Astrocyte (in vitro differentiated cells and primary cell): Measurements from ENCODE around the gene HSD17B3. TPM values are rescaled to one million over a fixed set of nuclear protein-coding genes. Genes with fewer than 3 reads are reported as not detected.

Experiments
- DNase-seq: peaks from one replicate; pipeline ENCODE4 v3.0.0-alpha.2; 2010; ENCODE audit warnings: low read depth
- FAIRE-seq: peaks from 2 replicates; lab custom pipeline; 2011; peaks lifted over from hg19 to GRCh38; lab: Jason Lieb, UNC
- H2AFZ ChIP-seq: 2 replicates; pipeline ENCODE4 v1.6.0; 2012; ENCODE audit warnings: low read depth, low read length, inconsistent platforms
- H3K27ac ChIP-seq: 2 replicates; pipeline ENCODE4 v1.5.1; 2011; ENCODE audit warnings: low read depth, low read length, inconsistent platforms
- H3K27me3 ChIP-seq: 2 replicates; pipeline ENCODE4 v1.6.0; 2011; ENCODE audit warnings: low read length, inconsistent platforms; ENCODE audit not compliant: insufficient read depth
- H3K36me3 ChIP-seq: 2 replicates; pipeline ENCODE4 v1.5.1; 2011; ENCODE audit warnings: low read length, inconsistent platforms; ENCODE audit not compliant: insufficient read depth
- H3K4me1 ChIP-seq: 2 replicates; pipeline ENCODE4 v1.5.1; 2011; ENCODE audit warnings: low read length, inconsistent platforms; ENCODE audit not compliant: insufficient read depth
- H3K4me2 ChIP-seq: 2 replicates; pipeline ENCODE4 v1.6.0; 2012; ENCODE audit warnings: low read length, inconsistent platforms
- H3K4me3 ChIP-seq: 2 replicates; pipeline ENCODE4 v1.5.1; 2011; ENCODE audit warnings: low read depth, mild to moderate bottlenecking, low read length, inconsistent platforms; ENCODE audit not compliant: insufficient read depth
- H3K79me2 ChIP-seq: 2 replicates; pipeline ENCODE4 v1.6.0; 2012; ENCODE audit warnings: mild to moderate bottlenecking, low read length, inconsistent platforms; ENCODE audit not compliant: insufficient read depth
- H3K9ac ChIP-seq: 2 replicates; pipeline ENCODE4 v1.6.0; 2012; ENCODE audit warnings: mild to moderate bottlenecking, low read length, inconsistent platforms
- H3K9me3 ChIP-seq: 2 replicates; pipeline ENCODE4 v1.5.1; 2012; ENCODE audit warnings: low read depth, mild to moderate bottlenecking, low read length, inconsistent platforms; ENCODE audit not compliant: insufficient read depth
- H4K20me1 ChIP-seq: 2 replicates; pipeline ENCODE4 v1.6.0; 2012; ENCODE audit warnings: low read length, inconsistent platforms; ENCODE audit not compliant: insufficient read depth
- H3K27ac Mint-ChIP-seq: one replicate; pipeline ENCODE4 v1.8.0; 2021; ENCODE audit warnings: mild to moderate bottlenecking, mixed read lengths; ENCODE audit not compliant: unreplicated experiment
- H3K27me3 Mint-ChIP-seq: one replicate; pipeline ENCODE4 v1.8.0; 2021; ENCODE audit warnings: low read depth, mixed read lengths; ENCODE audit not compliant: unreplicated experiment
- H3K36me3 Mint-ChIP-seq: one replicate; pipeline ENCODE4 v1.8.0; 2021; ENCODE audit warnings: low read depth, mixed read lengths; ENCODE audit not compliant: unreplicated experiment
- H3K4me1 Mint-ChIP-seq: one replicate; pipeline ENCODE4 v1.8.0; 2021; ENCODE audit warnings: low read depth, mixed read lengths; ENCODE audit not compliant: unreplicated experiment
- H3K4me3 Mint-ChIP-seq: one replicate; pipeline ENCODE4 v1.8.0; 2021; ENCODE audit warnings: mild to moderate bottlenecking, moderate library complexity, mixed read lengths; ENCODE audit not compliant: unreplicated experiment
- H3K9me3 Mint-ChIP-seq: one replicate; pipeline ENCODE4 v1.8.0; 2021; ENCODE audit warnings: mild to moderate bottlenecking, mixed read lengths; ENCODE audit not compliant: unreplicated experiment
- CTCF ChIP-seq: IDR thresholded peaks from 2 replicates; pipeline ENCODE4 v1.5.1; 2011; ENCODE audit warnings: low read depth, mild to moderate bottlenecking, inconsistent platforms, low read length, moderate library complexity; ENCODE audit not compliant: insufficient read depth
- EZH2 ChIP-seq: IDR thresholded peaks from 2 replicates; pipeline ENCODE4 v1.6.1; 2012; ENCODE audit warnings: mild to moderate bottlenecking, low read length, inconsistent platforms; ENCODE audit not compliant: insufficient read depth
- total RNA-seq: library from RNA; stranded (reverse); gene quantifications from 2 replicates; pipeline ENCODE4 v1.2.1, GENCODE V29; 2021

HSD17B3 gene
- total RNA-seq, 1 donor from 2014 or later, result not detected

GRCh38 chr9:96215841-96216240 lies 86.1 kb downstream of the HSD17B3 start:
- Histone ChIP-seq H3K9ac (no peak overlapping the region), H3K4me1 (peaks cover 5% of the 10 kb centered on the region), H3K79me2 (no peaks in the 10 kb centered on the region), H2AFZ (no peak overlapping the region), H3K4me3 (no peak overlapping the region), H3K36me3 (no peaks in the 10 kb centered on the region), H3K27me3 (peaks cover 46% of the 10 kb centered on the region), H3K9me3 (no peaks in the 10 kb centered on the region), H4K20me1 (no peaks in the 10 kb centered on the region), H3K4me2 (no peak overlapping the region), H3K27ac (no peak overlapping the region)
- peaks cover 31% of the 10 kb centered on the region for H3K27me3 Mint-ChIP-seq
- peaks cover 3% of the 10 kb centered on the region for H3K36me3 Mint-ChIP-seq
- H3K4me3 Mint-ChIP-seq, result no peak overlapping the region
- FAIRE-seq (no peak), DNase-seq (no peak)
- TF ChIP-seq EZH2, result no peak
- TF ChIP-seq CTCF, result no peak
- peaks cover 10% of the 10 kb centered on the region for H3K9me3 Mint-ChIP-seq
- no peak overlapping the region for H3K27ac Mint-ChIP-seq
- peaks cover 6% of the 10 kb centered on the region for H3K4me1 Mint-ChIP-seq

- Mint-ChIP-seq H3K27ac (no peak overlapping the region), H3K36me3 (peaks cover 3% of the 10 kb centered on the region), H3K4me1 (peaks cover 6% of the 10 kb centered on the region), H3K4me3 (no peak overlapping the region), H3K27me3 (peaks cover 33% of the 10 kb centered on the region), H3K9me3 (peaks cover 12% of the 10 kb centered on the region)
- H3K9ac ChIP-seq, result no peak overlapping the region
- no peak overlapping the region for H3K4me2 ChIP-seq
- no peaks in the 10 kb centered on the region for H3K79me2 ChIP-seq
- no peak overlapping the region for H3K27ac ChIP-seq
- FAIRE-seq (no peak), DNase-seq (no peak)
- no peaks in the 10 kb centered on the region for H3K9me3 ChIP-seq
- peaks cover 46% of the 10 kb centered on the region for H3K27me3 ChIP-seq
- H4K20me1 ChIP-seq, result no peaks in the 10 kb centered on the region
- peaks cover 5% of the 10 kb centered on the region for H3K4me1 ChIP-seq
- no peak overlapping the region for H3K4me3 ChIP-seq
- H2AFZ ChIP-seq, result no peak overlapping the region
- no peak for TF ChIP-seq CTCF
- no peak for TF ChIP-seq EZH2
- no peaks in the 10 kb centered on the region for H3K36me3 ChIP-seq
Observed at GRCh38 chr9:96214635-96215034, 87.3 kb downstream of the HSD17B3 start.

GRCh38 chr9:96209407-96210271 lies 92.3 kb downstream of the HSD17B3 start:
- H3K4me1 Mint-ChIP-seq, result no peaks in the 10 kb centered on the region
- Histone ChIP-seq H3K27ac (no peak overlapping the region), H2AFZ (no peak overlapping the region), H3K36me3 (no peaks in the 10 kb centered on the region), H3K4me2 (no peak overlapping the region), H4K20me1 (no peaks in the 10 kb centered on the region), H3K9ac (no peak overlapping the region), H3K4me3 (no peak overlapping the region), H3K4me1 (no peaks in the 10 kb centered on the region), H3K79me2 (no peaks in the 10 kb centered on the region), H3K27me3 (peaks cover 24% of the 10 kb centered on the region), H3K9me3 (no peaks in the 10 kb centered on the region)
- H3K27ac Mint-ChIP-seq, result no peak overlapping the region
- H3K36me3 Mint-ChIP-seq, result no peaks in the 10 kb centered on the region
- H3K27me3 Mint-ChIP-seq, result peaks cover 24% of the 10 kb centered on the region
- H3K4me3 Mint-ChIP-seq, result no peak overlapping the region
- no peak for TF ChIP-seq CTCF
- no peak for TF ChIP-seq EZH2
- peaks cover 15% of the 10 kb centered on the region for H3K9me3 Mint-ChIP-seq
- DNase-seq, result peak; percentile 42
- FAIRE-seq, result peak; percentile 13
